GM21423 (cell line): ENCODE results near the gene OR51B4.
"Not testable (repeated sequence)": the region's sequence is repeated elsewhere in the genome, so short reads cannot be mapped to it uniquely, and the experiment has no call there.

Source experiments
- ATAC-seq: cut with Tn5 transposase; IDR thresholded peaks from one replicate; pipeline ENCODE4 v1.9.1; 2021; ENCODE audit warnings: mild to moderate bottlenecking, moderate library complexity; ENCODE audit not compliant: unreplicated experiment

OR51B4 gene

GRCh38 chr11:5275369-5276110 is 26.2 kb downstream of the OR51B4 start:
- ATAC-seq = no peak

GRCh38 chr11:5274395-5274794 is 27.4 kb downstream of the OR51B4 start:
- ATAC-seq = no peak

GRCh38 chr11:5272395-5273017 is 29.2 kb downstream of the OR51B4 start:
- ATAC-seq = no peak

GRCh38 chr11:5269715-5270147 is 32.0 kb downstream of the OR51B4 start, which contains the start of gene HBE1:
Gene HBE1 (minus strand): TSS chr11:5269945. CDS start chr11:5269890, 55 bp downstream.
- no peak for ATAC-seq

GRCh38 chr11:5267033-5267563 is 34.6 kb downstream of the OR51B4 start:
- ATAC-seq = no peak

GRCh38 chr11:5266609-5267008 is 35.1 kb downstream of the OR51B4 start:
- ATAC-seq = no peak

GRCh38 chr11:5265832-5266231 is 35.9 kb downstream of the OR51B4 start:
- ATAC-seq = no peak

- no peak for ATAC-seq
These were observed 43.0 kb downstream of the OR51B4 start for GRCh38 chr11:5258543-5259262.

GRCh38 chr11:5257296-5257695 is 44.5 kb downstream of the OR51B4 start:
- ATAC-seq = no peak

- ATAC-seq = not testable (repeated sequence)
These were observed 46.9 kb downstream of the OR51B4 start, which contains the start of gene HBG2 for GRCh38 chr11:5254646-5255413. Gene HBG2 (minus strand): TSS chr11:5254781. CDS start chr11:5254728, 53 bp downstream.

- ATAC-seq = not testable (repeated sequence)
These were observed 47.7 kb downstream of the OR51B4 start for GRCh38 chr11:5254023-5254422.

GRCh38 chr11:5253440-5253839 is 48.3 kb downstream of the OR51B4 start:
- not testable (repeated sequence) for ATAC-seq

GRCh38 chr11:5252919-5253265 is 48.9 kb downstream of the OR51B4 start:
- no peak for ATAC-seq

- no peak for ATAC-seq
These were observed 49.4 kb downstream of the OR51B4 start for GRCh38 chr11:5252192-5252918.

- ATAC-seq = no peak
These were observed 50.0 kb downstream of the OR51B4 start for GRCh38 chr11:5251746-5252145.
